ENCODE results near the gene PI4KA. TPM values are rescaled to one million over a fixed set of nuclear protein-coding genes. Genes with fewer than 3 reads are reported as not detected.
A peak's percentile ranks its signal among the peaks of the same experiment; 100 is the strongest.

Gene PI4KA
- total and polyA plus RNA-seq, 2 of the 13 experiments (the other 11 are each of a cell fraction or from before 2014, with no cell fraction given), result 27.4 to 56.4 TPM

DNA sequence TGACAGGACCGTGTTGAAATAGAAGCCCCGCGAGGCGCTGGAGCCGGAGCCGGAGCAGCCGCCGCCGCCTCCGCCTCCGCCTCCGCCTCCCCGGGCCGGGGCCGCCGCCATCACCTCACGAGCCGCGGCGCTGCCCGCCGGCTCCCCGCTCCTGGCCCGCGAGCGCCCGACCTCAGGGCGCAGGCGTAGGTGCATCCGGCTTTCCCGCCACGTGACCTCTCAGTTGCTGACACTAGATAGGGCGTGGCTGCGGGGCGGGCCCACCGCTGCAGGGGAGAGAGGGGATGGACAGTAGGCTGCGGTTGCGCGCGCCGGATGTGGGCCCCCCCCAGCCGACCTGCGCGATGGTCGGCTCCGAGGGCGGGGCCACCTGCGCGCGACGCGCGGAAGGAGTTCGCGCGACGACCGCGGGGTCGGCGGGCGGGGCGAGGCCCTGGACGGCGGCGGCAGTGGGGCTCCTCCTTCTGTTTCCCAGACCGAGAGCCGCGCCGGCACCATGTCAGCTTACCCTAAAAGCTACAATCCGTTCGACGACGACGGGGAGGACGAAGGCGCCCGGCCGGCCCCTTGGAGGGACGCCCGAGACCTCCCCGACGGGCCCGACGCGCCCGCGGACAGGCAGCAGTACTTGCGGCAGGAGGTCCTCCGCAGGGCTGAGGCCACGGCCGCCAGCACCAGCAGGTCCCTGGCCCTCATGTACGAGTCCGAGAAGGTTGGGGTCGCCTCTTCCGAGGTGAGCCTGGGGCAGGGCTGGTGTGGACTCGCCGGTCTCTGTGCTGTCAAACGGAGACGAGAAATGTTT, at the start of gene PI4KA, which contains the start of gene SNAP29 (continued):
- TF ChIP-seq, protein P1, sequence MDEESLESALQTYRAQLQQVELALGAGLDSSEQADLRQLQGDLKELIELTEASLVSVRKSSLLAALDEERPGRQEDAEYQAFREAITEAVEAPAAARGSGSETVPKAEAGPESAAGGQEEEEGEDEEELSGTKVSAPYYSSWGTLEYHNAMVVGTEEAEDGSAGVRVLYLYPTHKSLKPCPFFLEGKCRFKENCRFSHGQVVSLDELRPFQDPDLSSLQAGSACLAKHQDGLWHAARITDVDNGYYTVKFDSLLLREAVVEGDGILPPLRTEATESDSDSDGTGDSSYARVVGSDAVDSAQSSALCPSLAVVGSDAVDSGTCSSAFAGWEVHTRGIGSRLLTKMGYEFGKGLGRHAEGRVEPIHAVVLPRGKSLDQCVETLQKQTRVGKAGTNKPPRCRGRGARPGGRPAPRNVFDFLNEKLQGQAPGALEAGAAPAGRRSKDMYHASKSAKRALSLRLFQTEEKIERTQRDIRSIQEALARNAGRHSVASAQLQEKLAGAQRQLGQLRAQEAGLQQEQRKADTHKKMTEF (CRISPR knock-in tag; IDR thresholded peaks at IDR 0.05), result peak; percentile 53; the same call in 1 of the 2 replicates
- peak; percentile 96 for TF ChIP-seq FOXK2 (IDR thresholded peaks at IDR 0.05)
- TF ChIP-seq CREB1 (IDR thresholded peaks at IDR 0.05), result peak; percentile 68; the same call in 1 of the 2 replicates
- no peak for TF ChIP-seq CREB1 (CRISPR knock-in tag; IDR thresholded peaks at IDR 0.05)
- TF ChIP-seq, protein P2, sequence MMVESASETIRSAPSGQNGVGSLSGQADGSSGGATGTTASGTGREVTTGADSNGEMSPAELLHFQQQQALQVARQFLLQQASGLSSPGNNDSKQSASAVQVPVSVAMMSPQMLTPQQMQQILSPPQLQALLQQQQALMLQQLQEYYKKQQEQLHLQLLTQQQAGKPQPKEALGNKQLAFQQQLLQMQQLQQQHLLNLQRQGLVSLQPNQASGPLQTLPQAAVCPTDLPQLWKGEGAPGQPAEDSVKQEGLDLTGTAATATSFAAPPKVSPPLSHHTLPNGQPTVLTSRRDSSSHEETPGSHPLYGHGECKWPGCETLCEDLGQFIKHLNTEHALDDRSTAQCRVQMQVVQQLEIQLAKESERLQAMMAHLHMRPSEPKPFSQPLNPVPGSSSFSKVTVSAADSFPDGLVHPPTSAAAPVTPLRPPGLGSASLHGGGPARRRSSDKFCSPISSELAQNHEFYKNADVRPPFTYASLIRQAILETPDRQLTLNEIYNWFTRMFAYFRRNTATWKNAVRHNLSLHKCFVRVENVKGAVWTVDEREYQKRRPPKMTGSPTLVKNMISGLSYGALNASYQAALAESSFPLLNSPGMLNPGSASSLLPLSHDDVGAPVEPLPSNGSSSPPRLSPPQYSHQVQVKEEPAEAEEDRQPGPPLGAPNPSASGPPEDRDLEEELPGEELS (CRISPR knock-in tag; IDR thresholded peaks at IDR 0.05), result no peak
- peak; percentile 70 for TF ChIP-seq ELF1 (CRISPR knock-in tag; IDR thresholded peaks at IDR 0.05)
- TF ChIP-seq, protein P3, sequence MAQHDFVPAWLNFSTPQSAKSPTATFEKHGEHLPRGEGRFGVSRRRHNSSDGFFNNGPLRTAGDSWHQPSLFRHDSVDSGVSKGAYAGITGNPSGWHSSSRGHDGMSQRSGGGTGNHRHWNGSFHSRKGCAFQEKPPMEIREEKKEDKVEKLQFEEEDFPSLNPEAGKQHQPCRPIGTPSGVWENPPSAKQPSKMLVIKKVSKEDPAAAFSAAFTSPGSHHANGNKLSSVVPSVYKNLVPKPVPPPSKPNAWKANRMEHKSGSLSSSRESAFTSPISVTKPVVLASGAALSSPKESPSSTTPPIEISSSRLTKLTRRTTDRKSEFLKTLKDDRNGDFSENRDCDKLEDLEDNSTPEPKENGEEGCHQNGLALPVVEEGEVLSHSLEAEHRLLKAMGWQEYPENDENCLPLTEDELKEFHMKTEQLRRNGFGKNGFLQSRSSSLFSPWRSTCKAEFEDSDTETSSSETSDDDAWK (CRISPR knock-in tag; IDR thresholded peaks at IDR 0.05), result no peak
- TF ChIP-seq ATAD3A (CRISPR knock-in tag; IDR thresholded peaks at IDR 0.05), result no peak
- TF ChIP-seq HDAC1 (CRISPR knock-in tag; IDR thresholded peaks at IDR 0.05), result peak; percentile 82
- peak; percentile 27; the same call in 1 of the 2 replicates for TF ChIP-seq ZNF331 (CRISPR knock-in tag; IDR thresholded peaks at IDR 0.05)
- TF ChIP-seq THAP11 (CRISPR knock-in tag; IDR thresholded peaks at IDR 0.05), result peak; percentile 87
- TF ChIP-seq, protein P4, sequence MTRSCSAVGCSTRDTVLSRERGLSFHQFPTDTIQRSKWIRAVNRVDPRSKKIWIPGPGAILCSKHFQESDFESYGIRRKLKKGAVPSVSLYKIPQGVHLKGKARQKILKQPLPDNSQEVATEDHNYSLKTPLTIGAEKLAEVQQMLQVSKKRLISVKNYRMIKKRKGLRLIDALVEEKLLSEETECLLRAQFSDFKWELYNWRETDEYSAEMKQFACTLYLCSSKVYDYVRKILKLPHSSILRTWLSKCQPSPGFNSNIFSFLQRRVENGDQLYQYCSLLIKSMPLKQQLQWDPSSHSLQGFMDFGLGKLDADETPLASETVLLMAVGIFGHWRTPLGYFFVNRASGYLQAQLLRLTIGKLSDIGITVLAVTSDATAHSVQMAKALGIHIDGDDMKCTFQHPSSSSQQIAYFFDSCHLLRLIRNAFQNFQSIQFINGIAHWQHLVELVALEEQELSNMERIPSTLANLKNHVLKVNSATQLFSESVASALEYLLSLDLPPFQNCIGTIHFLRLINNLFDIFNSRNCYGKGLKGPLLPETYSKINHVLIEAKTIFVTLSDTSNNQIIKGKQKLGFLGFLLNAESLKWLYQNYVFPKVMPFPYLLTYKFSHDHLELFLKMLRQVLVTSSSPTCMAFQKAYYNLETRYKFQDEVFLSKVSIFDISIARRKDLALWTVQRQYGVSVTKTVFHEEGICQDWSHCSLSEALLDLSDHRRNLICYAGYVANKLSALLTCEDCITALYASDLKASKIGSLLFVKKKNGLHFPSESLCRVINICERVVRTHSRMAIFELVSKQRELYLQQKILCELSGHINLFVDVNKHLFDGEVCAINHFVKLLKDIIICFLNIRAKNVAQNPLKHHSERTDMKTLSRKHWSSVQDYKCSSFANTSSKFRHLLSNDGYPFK (CRISPR knock-in tag; IDR thresholded peaks at IDR 0.05; ENCODE audit: borderline replicate concordance), result 0 out of 2 replicates have a peak, but pooled peaks have one; percentile 56
- TF ChIP-seq, protein P5, sequence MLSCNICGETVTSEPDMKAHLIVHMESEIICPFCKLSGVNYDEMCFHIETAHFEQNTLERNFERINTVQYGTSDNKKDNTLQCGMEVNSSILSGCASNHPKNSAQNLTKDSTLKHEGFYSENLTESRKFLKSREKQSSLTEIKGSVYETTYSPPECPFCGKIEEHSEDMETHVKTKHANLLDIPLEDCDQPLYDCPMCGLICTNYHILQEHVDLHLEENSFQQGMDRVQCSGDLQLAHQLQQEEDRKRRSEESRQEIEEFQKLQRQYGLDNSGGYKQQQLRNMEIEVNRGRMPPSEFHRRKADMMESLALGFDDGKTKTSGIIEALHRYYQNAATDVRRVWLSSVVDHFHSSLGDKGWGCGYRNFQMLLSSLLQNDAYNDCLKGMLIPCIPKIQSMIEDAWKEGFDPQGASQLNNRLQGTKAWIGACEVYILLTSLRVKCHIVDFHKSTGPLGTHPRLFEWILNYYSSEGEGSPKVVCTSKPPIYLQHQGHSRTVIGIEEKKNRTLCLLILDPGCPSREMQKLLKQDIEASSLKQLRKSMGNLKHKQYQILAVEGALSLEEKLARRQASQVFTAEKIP (CRISPR knock-in tag; IDR thresholded peaks at IDR 0.05; ENCODE audit: borderline replicate concordance), result no peak
- 0 out of 2 replicates have a peak, but pooled peaks have one; percentile 61 for TF ChIP-seq ZNF468 (CRISPR knock-in tag; IDR thresholded peaks at IDR 0.05)
- peak; percentile 88 for TF ChIP-seq GABPB1 (CRISPR knock-in tag; IDR thresholded peaks at IDR 0.05)
- TF ChIP-seq ZNF777 (CRISPR knock-in tag; IDR thresholded peaks at IDR 0.05), result peak; percentile 100

Measured in HepG2 (cell line).